SK-N-SH (cell line): Measurements from ENCODE around the gene PTPRD. TPM values are rescaled to one million over a fixed set of nuclear protein-coding genes. Genes with fewer than 3 reads are reported as not detected.
"Not testable (repeated sequence)": the region's sequence is repeated elsewhere in the genome, so short reads cannot be mapped to it uniquely, and the experiment has no call there.

Experiments used
- CTCF ChIA-PET: fragments of 300-600, 350-600 bp; formaldehyde crosslinking; extraction: SDS; loops from one replicate; lab custom pipeline; 2021; lab: Yijun Ruan, JAX
- POLR2A ChIA-PET: fragments of 350-600 bp; sonication (Branson Sonifier 250); formaldehyde crosslinking; extraction: SDS; loops from one replicate; lab custom pipeline; 2020; ENCODE audit warnings: antibody characterized with exemption, inconsistent platforms; lab: Yijun Ruan, JAX
- DNase-seq: peaks from one replicate; pipeline ENCODE4 v3.0.0; 2012
- H2AFZ ChIP-seq: fragments of 200-600 bp; sonication (generic); 2 replicates; pipeline ENCODE4 v1.8.1; 2016; ENCODE audit warnings: antibody characterized with exemption, mild to moderate bottlenecking, low read depth
- H3F3A ChIP-seq: fragments of 200-600 bp; sonication (generic); replicated peaks from 2 replicates; pipeline ENCODE3; 2016; ENCODE audit warnings: antibody characterized with exemption, mild to moderate bottlenecking; ENCODE audit not compliant: insufficient read depth
- H3K27ac ChIP-seq, 2 experiments: fragments of 200-500 bp in 1 of 2; fragments of 200-600 bp in 1 of 2; sonication (Bioruptor generic) in 1 of 2; sonication (generic), shearing (Covaris generic) in 1 of 2; 2 replicates each; pipeline versions ENCODE4 v1.5.1 to v1.6.1; 2014 to 2016; ENCODE audit warnings: low read depth in 2 of 2, inconsistent platforms in 1 of 2, low read length in 1 of 2, mild to moderate bottlenecking in 1 of 2, mixed read lengths in 1 of 2
- H3K27me3 ChIP-seq: fragments of 200-600 bp; sonication (generic), shearing (Covaris generic); 2 replicates; pipeline ENCODE4 v1.6.1; 2016; ENCODE audit warnings: mixed run types; ENCODE audit not compliant: insufficient read depth
- H3K36me3 ChIP-seq, 2 experiments: fragments of 200-500 bp in 1 of 2; fragments of 200-600 bp in 1 of 2; sonication (Bioruptor generic) in 1 of 2; sonication (generic) in 1 of 2; replicated peaks in 1 of 2; 2 replicates each; pipeline versions ENCODE3 to v1.5.1; 2014 to 2016; ENCODE audit warnings: low read length in 1 of 2, mild to moderate bottlenecking in 1 of 2; ENCODE audit not compliant: insufficient read depth in 2 of 2, control insufficient read depth in 1 of 2
- H3K4me1 ChIP-seq, 2 experiments: fragments of 200-500 bp in 1 of 2; fragments of 200-600 bp in 1 of 2; sonication (Bioruptor generic) in 1 of 2; sonication (generic), shearing (Covaris generic) in 1 of 2; 2 replicates each; pipeline versions ENCODE4 v1.5.1 to v1.6.1; 2014 to 2016; ENCODE audit warnings: low read depth in 1 of 2, low read length in 1 of 2, mixed run types in 1 of 2; ENCODE audit not compliant: insufficient read depth in 2 of 2, control insufficient read depth in 1 of 2
- H3K4me2 ChIP-seq: fragments of 200-600 bp; sonication (generic), shearing (Covaris generic); 2 replicates; pipeline ENCODE4 v1.6.1; 2017; ENCODE audit warnings: mixed run types
- H3K4me3 ChIP-seq, 2 experiments: fragments of 200-500 bp in 1 of 2; fragments of 200-600 bp in 1 of 2; sonication (Bioruptor generic) in 1 of 2; sonication (generic), shearing (Covaris generic) in 1 of 2; 2 replicates each; pipeline versions ENCODE4 v1.5.1 to v1.8.1; 2014 to 2016; ENCODE audit warnings: low read depth in 2 of 2, inconsistent platforms in 1 of 2, low read length in 1 of 2, mild to moderate bottlenecking in 1 of 2, mixed read lengths in 1 of 2, moderate library complexity in 1 of 2
- H3K79me2 ChIP-seq: fragments of 200-600 bp; sonication (generic); 2 replicates; pipeline ENCODE4 v1.8.1; 2017; ENCODE audit warnings: mild to moderate bottlenecking; ENCODE audit not compliant: insufficient read depth
- H3K9ac ChIP-seq: fragments of 200-600 bp; sonication (generic); 2 replicates; pipeline ENCODE4 v1.6.1; 2017; ENCODE audit warnings: mixed run types
- H3K9me2 ChIP-seq: fragments of 200-600 bp; sonication (generic); 2 replicates; pipeline ENCODE4 v1.6.1; 2017; ENCODE audit warnings: mixed run types
- H3K9me3 ChIP-seq: fragments of 200-600 bp; sonication (generic); 2 replicates; pipeline ENCODE4 v1.6.1; 2017; ENCODE audit warnings: mixed run types, mild to moderate bottlenecking, moderate library complexity
- H4K20me1 ChIP-seq: fragments of 200-600 bp; sonication (generic); 2 replicates; pipeline ENCODE4 v1.6.1; 2017; ENCODE audit warnings: mild to moderate bottlenecking, mixed run types; ENCODE audit not compliant: insufficient read depth
- CHD2 ChIP-seq: fragments of 150-350 bp; IDR thresholded peaks from 2 replicates; pipeline ENCODE4 v1.6.1; 2018; ENCODE audit warnings: low read length; ENCODE audit not compliant: partially characterized antibody
- FOSL2 ChIP-seq: IDR thresholded peaks from 2 replicates; pipeline ENCODE4 v1.4.0; 2012; ENCODE audit warnings: low read depth, mild to moderate bottlenecking, moderate library complexity, borderline replicate concordance
- FOXJ3 ChIP-seq: sonication (generic); formaldehyde crosslinking; IDR thresholded peaks from 2 replicates; pipeline ENCODE4 v1.5.1; 2020; ENCODE audit warnings: mild to moderate bottlenecking, missing genetic modification reagents
- FOXM1 ChIP-seq: IDR thresholded peaks from 2 replicates; pipeline ENCODE4 v1.4.0; 2012; ENCODE audit warnings: low read depth, mild to moderate bottlenecking
- GABPA ChIP-seq: IDR thresholded peaks from 2 replicates; pipeline ENCODE4 v1.4.0; 2012; ENCODE audit warnings: low read depth, mild to moderate bottlenecking
- GATA2 ChIP-seq: sonication (generic); formaldehyde crosslinking; IDR thresholded peaks from 2 replicates; pipeline ENCODE4 v1.5.0; 2020; ENCODE audit warnings: mild to moderate bottlenecking, missing genetic modification reagents
- IRF3 ChIP-seq: fragments of 150-350 bp; IDR thresholded peaks from 2 replicates; pipeline ENCODE4 v1.6.1; 2016; ENCODE audit warnings: mild to moderate bottlenecking, low read depth, low read length
- MAX ChIP-seq: IDR thresholded peaks from 2 replicates; pipeline ENCODE4 v1.4.0; 2012; ENCODE audit warnings: low read depth
- NRF1 ChIP-seq: IDR thresholded peaks from 2 replicates; pipeline ENCODE4 v1.6.1; 2012; ENCODE audit warnings: low read depth, mild to moderate bottlenecking, low read length
- PBX3 ChIP-seq: IDR thresholded peaks from 2 replicates; pipeline ENCODE4; 2012
- POLR2AphosphoS5 ChIP-seq: IDR thresholded peaks from 2 replicates; pipeline ENCODE4 v1.6.1; 2012; ENCODE audit warnings: low read depth, low read length
- RCOR1 ChIP-seq: fragments of 150-350 bp; IDR thresholded peaks from 2 replicates; pipeline ENCODE4 v1.6.1; 2017; ENCODE audit warnings: antibody characterized with exemption, low read length
- RFX5 ChIP-seq: IDR thresholded peaks from 2 replicates; pipeline ENCODE4 v1.6.1; 2012; ENCODE audit warnings: mild to moderate bottlenecking, improper control_type of control experiment, low read length
- RXRA ChIP-seq: IDR thresholded peaks from 2 replicates; pipeline ENCODE4 v1.4.0; 2012; ENCODE audit warnings: low read depth, mild to moderate bottlenecking, borderline replicate concordance
- SMC3 ChIP-seq: IDR thresholded peaks from 2 replicates; pipeline ENCODE4 v1.6.1; 2012; ENCODE audit warnings: low read depth, low read length, improper control_type of control experiment
- TAF1 ChIP-seq: IDR thresholded peaks from 2 replicates; pipeline ENCODE4 v1.6.1; 2012; ENCODE audit warnings: low read depth, mild to moderate bottlenecking, low read length, moderate library complexity, borderline replicate concordance
- TCF12 ChIP-seq: IDR thresholded peaks from 2 replicates; pipeline ENCODE4 v1.4.0; 2012
- WGBS: methylation state at CpG from one replicate; pipeline ENCODE4 v1.1.6; 2017; ENCODE audit warnings: low lambda C conversion rate; 5-methylcytosine and 5-hydroxymethylcytosine counted together
- polyA plus RNA-seq, 3 experiments: library from polyadenylated mRNA; depleted of rRNA; stranded (reverse); fragments of >200 nt; gene quantifications; 2 replicates each; pipeline ENCODE4 v1.2.3, GENCODE V29; 2012
- TF ChIP-seq, protein P1 (sequence below): IDR thresholded peaks from 2 replicates; pipeline ENCODE4 v1.4.0; 2012; ENCODE audit warnings: low read depth, borderline replicate concordance
- TF ChIP-seq, protein P2 (sequence below): fragments of 150-350 bp; IDR thresholded peaks from 2 replicates; pipeline ENCODE4 v1.6.1; 2017; ENCODE audit warnings: antibody characterized with exemption, low read length, low read depth, borderline replicate concordance

The PTPRD gene
- polyA plus RNA-seq, 1 of the 3 experiments (the other 2 are of a cell fraction) = 0.15 TPM

- no peaks in the 10 kb centered on the region for H3K79me2 ChIP-seq
- H3K4me1 ChIP-seq = no peaks in the 10 kb centered on the region
- no peak overlapping the region for H2AFZ ChIP-seq
- no peak for DNase-seq
- H3K27ac ChIP-seq = no peak overlapping the region
- TF ChIP-seq IRF3 (no peak), GATA2 (no peak), TAF1 (no peak), RCOR1 (no peak), RXRA (no peak), RFX5 (no peak), SMC3 (no peak), TCF12 (no peak), FOXM1 (no peak), POLR2AphosphoS5 (no peak), FOXJ3 (CRISPR knock-in tag) (no peak), PBX3 (no peak), CHD2 (no peak), NRF1 (no peak), FOSL2 (no peak), MAX (no peak), GABPA (no peak)
- TF ChIP-seq, protein P1, sequence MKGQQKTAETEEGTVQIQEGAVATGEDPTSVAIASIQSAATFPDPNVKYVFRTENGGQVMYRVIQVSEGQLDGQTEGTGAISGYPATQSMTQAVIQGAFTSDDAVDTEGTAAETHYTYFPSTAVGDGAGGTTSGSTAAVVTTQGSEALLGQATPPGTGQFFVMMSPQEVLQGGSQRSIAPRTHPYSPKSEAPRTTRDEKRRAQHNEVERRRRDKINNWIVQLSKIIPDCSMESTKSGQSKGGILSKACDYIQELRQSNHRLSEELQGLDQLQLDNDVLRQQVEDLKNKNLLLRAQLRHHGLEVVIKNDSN = no peak
- TF ChIP-seq, protein P2, sequence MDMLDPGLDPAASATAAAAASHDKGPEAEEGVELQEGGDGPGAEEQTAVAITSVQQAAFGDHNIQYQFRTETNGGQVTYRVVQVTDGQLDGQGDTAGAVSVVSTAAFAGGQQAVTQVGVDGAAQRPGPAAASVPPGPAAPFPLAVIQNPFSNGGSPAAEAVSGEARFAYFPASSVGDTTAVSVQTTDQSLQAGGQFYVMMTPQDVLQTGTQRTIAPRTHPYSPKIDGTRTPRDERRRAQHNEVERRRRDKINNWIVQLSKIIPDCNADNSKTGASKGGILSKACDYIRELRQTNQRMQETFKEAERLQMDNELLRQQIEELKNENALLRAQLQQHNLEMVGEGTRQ = no peak
- no peak overlapping the region for H3K4me3 ChIP-seq
- no peaks in the 10 kb centered on the region for H3K9me3 ChIP-seq
- ChIA-PET CTCF (no interaction called here), POLR2A (no interaction called here)
- H3K36me3 ChIP-seq = no peaks in the 10 kb centered on the region
- H3F3A ChIP-seq = no peaks in the 10 kb centered on the region
- no peak overlapping the region for H3K9ac ChIP-seq
- H3K4me2 ChIP-seq = no peak overlapping the region
- 35% methylated on average over 2 of the region's 2 CpGs for WGBS
- no peaks in the 10 kb centered on the region for H4K20me1 ChIP-seq
- no peaks in the 10 kb centered on the region; the same call in 1 of the 2 replicates for H3K9me2 ChIP-seq
- H3K27me3 ChIP-seq = no peaks in the 10 kb centered on the region
Observed at GRCh38 chr9:9469271-9469670, 1143.5 kb downstream of the PTPRD start.

DNA sequence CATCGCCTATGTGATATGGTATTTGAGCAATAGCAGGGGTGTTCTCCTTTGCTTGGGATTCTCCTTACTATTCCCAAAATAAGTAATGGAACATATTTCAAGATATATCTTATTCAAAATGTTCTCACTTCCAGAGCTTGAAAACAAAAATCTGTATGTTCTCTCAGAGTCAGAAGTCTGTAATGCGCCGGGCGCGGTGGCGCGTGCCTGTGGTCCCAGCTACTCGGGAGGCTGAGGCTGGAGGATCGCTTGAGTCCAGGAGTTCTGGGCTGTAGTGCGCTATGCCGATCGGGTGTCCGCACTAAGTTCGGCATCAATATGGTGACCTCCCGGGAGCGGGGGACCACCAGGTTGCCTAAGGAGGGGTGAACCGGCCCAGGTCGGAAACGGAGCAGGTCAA, 1170.9 kb downstream of the PTPRD start:
- DNase-seq, H3K4me2 ChIP-seq, H2AFZ ChIP-seq, H3K79me2 ChIP-seq, POLR2A ChIA-PET, H3K9ac ChIP-seq, CTCF ChIA-PET, H3F3A ChIP-seq, H3K27me3 ChIP-seq, H4K20me1 ChIP-seq, H3K4me3 ChIP-seq, H3K9me3 ChIP-seq, H3K9me2 ChIP-seq, H3K36me3 ChIP-seq, H3K27ac ChIP-seq, H3K4me1 ChIP-seq: not testable (repeated sequence)
- 82% methylated on average over 10 of the region's 19 CpGs for WGBS
